AG08396 (cell line): Measurements from ENCODE around the gene SPATA18.
A peak's percentile ranks its signal among the peaks of the same experiment; 100 is the strongest.

ENCODE experiments used
- DNase-seq: peaks from one replicate; pipeline ENCODE4 v3.0.0; 2012; ENCODE audit warnings: low spot score, mixed read lengths

The SPATA18 gene, protein sequence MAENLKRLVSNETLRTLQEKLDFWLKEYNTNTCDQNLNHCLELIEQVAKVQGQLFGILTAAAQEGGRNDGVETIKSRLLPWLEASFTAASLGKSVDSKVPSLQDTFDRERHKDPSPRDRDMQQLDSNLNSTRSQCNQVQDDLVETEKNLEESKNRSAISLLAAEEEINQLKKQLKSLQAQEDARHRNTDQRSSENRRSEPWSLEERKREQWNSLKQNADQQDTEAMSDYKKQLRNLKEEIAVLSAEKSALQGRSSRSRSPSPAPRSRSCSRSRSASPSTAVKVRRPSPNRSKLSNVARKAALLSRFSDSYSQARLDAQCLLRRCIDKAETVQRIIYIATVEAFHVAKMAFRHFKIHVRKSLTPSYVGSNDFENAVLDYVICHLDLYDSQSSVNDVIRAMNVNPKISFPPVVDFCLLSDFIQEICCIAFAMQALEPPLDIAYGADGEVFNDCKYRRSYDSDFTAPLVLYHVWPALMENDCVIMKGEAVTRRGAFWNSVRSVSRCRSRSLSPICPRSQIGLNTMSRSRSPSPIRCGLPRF

GRCh38 chr4:52051213-52051614 is at the start of gene SPATA18:
SPATA18 (plus strand) TSS chr4:52051304; CDS start chr4:52051705, 401 bp downstream.
- DNase-seq: peak; percentile 68

DNA sequence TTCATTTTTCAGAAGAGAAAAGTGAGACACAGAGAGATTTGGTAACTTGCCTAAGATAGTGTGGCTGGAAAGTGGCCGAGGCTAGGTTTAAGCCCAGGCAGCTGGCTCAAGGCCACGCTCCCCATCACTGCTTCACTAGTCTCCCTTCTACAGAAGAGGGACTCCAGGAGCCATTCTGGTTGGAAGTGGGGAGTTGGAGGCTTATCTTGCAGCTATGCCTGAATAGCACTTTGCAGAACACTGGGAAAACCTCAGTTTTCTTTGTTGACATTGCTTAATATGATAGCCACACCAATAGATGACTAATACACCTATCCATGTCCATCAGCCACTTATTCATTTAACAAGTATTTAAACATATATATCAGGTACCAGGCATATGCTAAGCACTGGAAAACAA is 49.5 kb upstream of the SPATA18 start:
- no peak for DNase-seq

DNA sequence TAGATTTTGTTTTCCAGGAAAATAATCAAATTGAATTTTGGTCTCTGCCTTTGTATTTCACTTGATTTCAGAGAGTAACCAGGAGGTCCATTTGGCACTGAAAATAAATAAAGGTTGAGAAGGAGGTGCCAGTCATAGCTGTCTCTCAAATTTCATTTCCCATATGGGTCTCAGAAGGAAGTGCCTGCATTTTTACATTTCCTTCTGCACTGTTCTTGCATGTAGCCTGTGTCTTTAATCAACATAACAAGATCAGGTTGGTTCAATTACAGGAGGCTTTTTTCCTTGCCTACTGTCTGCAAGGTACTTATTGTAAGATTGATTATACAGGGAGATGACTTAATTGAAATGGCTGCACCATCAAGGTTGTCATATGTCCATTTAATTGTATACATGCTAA is 46.7 kb upstream of the SPATA18 start:
- DNase-seq: no peak

- no peak for DNase-seq
These were observed 45.4 kb upstream of the SPATA18 start for GRCh38 chr4:52005604-52006273.

DNA sequence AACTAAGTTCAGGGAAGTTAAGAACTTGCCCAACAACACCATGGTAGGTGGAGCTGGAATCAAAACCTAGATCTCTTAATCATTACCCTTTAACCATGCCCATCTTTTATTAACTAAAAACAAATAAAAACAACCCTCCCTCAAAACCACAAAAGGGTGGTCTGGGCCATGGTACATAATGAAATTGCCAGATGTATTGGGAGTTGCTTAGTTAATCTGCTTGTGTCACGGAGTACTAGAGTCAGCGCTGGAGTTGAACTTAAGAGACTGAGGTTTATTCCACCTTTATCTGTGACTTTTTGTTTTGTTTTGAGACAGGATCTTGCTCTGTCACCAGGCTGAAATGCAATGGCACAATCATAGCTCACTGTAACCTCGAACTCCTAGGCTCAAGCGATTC is 44.2 kb upstream of the SPATA18 start:
- DNase-seq: no peak

DNA sequence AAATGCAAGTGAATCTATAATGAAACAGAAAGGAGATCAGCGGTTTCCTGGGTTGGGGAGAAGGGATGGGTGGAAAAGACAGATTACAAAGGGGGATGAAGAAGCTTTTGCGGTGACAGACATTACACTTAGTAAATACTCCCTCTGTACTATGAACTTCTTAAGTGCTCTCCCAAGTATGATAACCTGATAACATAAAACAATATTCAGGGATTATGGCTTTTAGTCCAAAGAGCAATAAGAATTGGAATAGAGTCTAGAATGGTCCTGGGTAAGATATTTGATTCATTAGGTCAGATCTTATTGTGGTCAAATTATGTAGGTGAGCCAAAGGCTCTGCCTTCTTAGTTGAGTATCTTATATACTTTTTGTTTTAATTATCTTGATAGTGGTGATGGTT is 40.1 kb upstream of the SPATA18 start:
- DNase-seq: no peak

- DNase-seq: no peak
These were observed 38.5 kb upstream of the SPATA18 start for GRCh38 chr4:52012651-52013050.

DNA sequence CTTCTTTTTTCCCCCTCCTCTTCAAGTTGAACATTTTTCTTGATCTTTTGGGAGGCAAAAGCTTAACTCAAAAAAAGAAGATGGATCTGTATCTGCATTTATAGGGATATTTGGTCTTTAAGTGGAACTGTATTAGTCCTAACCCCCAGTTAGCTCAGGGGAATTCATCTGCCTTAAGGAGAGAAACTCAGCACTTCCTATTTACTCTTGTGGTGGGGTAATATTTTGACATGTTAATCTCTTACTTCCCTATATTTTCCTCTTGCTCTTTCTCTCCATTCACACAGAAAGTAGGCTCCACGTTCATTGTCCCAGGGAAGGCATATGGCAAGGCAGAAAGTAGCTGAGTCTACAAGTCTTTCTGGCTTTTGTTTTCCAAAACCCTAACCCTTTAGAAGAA is 36.2 kb upstream of the SPATA18 start:
- DNase-seq: no peak

DNA sequence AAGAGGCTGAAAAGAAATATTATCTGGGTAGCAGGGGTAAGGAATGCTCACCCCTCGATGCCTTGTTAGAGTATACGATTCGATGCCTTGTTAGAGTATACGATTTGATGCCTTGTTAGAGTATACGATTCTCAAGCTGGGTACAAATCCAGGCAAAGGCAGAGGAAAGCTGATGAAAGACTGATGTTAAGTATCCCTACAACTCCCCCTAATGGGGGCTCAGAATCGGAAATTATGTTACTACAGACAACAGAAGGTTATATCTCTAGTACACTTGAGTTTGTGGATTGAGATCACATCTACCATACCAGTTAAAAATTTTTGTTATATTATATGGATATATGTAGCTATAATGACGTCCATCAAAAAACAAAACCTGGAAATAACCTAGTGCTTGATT is 35.7 kb upstream of the SPATA18 start:
- no peak for DNase-seq

DNA sequence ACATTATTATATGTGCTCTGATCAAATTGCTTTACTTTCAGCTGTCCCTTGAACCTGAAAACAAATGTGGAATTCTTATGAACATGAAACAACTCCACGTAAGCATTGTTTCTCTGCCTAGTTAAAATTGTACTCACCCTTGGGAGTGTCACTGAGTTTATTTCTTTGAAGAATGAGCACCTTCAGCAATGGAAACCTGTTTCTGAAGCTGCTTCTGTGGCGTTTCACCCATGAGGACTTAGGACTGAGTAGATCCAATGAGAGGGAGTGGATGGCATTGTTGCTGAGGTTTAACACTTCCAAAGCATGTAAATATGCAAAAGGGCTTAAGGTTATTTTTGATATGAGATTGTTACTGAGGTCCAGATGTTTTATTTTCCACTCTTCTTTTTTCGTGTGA is 34.1 kb upstream of the SPATA18 start:
- no peak for DNase-seq

GRCh38 chr4:52017814-52018213 is 33.3 kb upstream of the SPATA18 start:
- DNase-seq: no peak

GRCh38 chr4:52019936-52020657 is 31.0 kb upstream of the SPATA18 start, which contains the start of gene LRRC66:
LRRC66 (minus strand) TSS chr4:52020363; CDS start chr4:52017613, 2,750 bp downstream.
- DNase-seq: no peak

DNA sequence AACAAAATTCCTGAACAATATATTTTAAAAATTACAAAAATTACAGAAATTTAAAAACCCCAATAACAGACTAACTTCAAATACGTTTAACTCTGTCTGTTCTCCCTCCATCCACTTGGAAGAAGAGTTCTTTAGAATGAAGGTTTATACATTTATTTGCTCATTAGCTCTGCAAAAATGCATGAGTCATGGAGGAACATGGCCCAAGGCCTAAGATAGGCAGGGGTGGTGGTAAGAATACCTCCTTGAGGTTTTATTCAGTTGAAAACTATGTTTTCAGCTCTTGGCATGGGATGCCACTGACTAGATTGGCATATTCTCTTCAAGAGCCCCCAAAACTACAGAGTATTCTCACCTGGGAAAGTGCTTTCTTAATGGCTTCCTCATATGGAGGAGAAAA is 22.1 kb upstream of the SPATA18 start:
- DNase-seq: peak; percentile 37

- no peak for DNase-seq
These were observed 19.1 kb upstream of the SPATA18 start for GRCh38 chr4:52032005-52032404.

- DNase-seq: no peak
These were observed 15.9 kb upstream of the SPATA18 start for GRCh38 chr4:52035190-52035589.

DNA sequence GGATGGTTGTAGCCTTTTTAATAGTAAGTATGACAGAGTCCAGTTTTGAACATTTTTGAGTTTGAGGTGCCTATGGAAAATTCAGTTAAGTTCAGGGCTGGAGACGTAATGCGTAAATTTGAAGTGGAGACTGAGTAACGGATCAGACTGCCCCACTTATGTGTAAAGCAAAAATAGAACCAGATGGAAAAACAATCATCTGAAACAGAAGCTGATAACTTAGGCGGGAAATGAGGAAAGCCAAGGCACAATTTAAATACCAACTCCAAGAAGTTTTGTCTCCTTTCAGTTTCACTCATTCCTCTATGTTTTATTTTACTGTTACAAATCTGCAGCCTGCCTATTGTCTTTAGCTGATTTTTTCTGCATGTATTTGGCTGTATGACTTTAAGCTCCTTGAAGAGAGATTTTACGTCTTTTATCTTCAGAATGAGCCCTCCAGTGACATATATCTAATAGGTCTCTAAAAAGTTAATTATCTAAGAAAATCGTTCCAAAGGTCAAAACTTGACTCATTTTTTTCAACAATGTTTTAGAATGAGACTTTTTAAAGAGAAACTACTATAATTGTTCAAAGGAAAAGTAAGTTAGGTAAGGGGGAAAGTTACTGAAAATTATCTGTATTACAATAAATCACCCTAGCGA is 14.1 kb upstream of the SPATA18 start:
- DNase-seq: no peak

DNA sequence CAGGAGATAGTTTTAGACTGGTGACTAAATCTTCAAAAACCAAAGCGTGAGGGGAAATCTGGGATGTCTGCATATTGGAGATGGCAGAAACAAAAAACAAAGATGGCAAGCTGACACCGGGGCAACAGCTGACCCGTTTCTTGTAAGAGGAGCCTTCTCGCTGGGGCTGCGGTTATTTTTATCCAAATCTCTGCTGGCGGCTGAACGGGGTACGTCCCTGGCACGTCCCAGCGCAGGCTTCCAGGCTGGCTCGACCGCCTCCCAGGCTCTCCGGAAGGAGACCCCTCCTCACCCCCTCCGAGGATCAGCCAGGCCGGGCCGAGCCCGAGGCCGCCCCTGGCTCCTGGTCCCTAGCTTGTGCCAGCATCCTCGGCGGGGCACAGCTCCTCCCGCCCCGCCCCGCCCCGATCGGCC is 13.4 kb upstream of the SPATA18 start:
- peak; percentile 62 for DNase-seq

DNA sequence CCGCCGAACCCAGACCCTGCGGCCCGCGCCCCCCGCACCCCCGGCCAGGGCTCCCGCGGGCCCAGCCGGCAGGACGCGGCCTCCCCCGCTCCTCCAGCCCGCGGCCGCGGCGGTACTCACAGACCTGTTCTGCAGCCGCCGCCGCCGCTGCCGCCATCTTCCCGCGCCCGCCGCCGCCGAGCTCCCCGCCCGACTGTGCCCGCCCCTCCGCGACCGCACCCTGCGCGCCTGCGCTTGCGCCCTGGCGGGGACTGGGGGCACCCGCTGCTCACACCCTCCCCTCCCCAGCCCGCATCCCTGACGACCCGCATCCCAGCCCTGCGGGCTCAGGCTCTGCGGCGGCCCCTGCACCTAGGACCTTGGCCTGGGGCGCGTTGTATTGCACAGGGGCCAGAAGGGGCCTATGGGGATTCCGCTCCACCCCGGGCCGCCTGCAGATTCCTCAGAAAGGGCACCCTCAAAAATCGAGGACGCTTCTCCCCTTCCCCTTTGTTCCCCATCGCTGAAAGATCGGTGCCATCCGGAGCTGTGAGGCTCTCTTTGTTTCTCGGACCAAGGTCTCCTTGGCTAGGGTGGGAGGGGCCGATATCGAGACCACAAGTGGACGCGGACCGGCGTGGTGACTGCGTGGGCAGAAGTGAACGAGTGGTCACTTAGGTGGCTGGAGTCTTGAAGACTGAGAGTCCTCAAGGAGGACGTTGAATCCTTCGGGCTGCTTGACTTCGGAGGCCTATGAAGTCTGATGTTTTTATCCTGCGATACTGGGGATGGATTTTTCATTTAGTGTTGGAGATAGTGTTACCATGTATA is 12.8 kb upstream of the SPATA18 start, which contains the start of gene SGCB:
Gene SGCB, minus strand, starts transcription at position 197 of the 810 bp plus-strand sequence. Its CDS starts 40 bp downstream, at position 157.
- DNase-seq: peak; percentile 90

GRCh38 chr4:52045028-52045427 is 6.1 kb upstream of the SPATA18 start:
- DNase-seq: no peak

- no peak for DNase-seq
These were observed 1.8 kb upstream of the SPATA18 start for GRCh38 chr4:52049266-52049665.
